HepG2 (cell line): ENCODE measurements around the gene SEMA5B. TPM values are rescaled to one million over a fixed set of nuclear protein-coding genes. Genes with fewer than 3 reads are reported as not detected.

Experiments used
- ATAC-seq: fragments of 200-7000 bp; cut with Tn5 transposase; 3 replicates; pipeline ENCODE4 v1.9.1; 2020; ENCODE audit warnings: mild to moderate bottlenecking, moderate library complexity
- BruUV-seq: library from RNA; stranded (reverse); fragments of 400-500 nt; replicated peaks from 2 replicates; lab custom pipeline; 2021; lab: Mats Ljungman, UMichigan
- CTCF ChIA-PET: fragments of 300-600 bp; formaldehyde crosslinking; extraction: SDS; loops from one replicate; lab custom pipeline; 2021; ENCODE audit warnings: low total read pairs, inconsistent platforms, low intra/inter-chr PET ratio; lab: Yijun Ruan, JAX
- POLR2A ChIA-PET: fragments of 350-600 bp; sonication (Branson Sonifier 250); formaldehyde crosslinking; loops from one replicate; lab custom pipeline; 2020; ENCODE audit warnings: antibody characterized with exemption, inconsistent platforms; lab: Yijun Ruan, JAX
- DNase-seq: peaks from one replicate; pipeline ENCODE4 v3.0.0-alpha.2; 2015; ENCODE audit warnings: low spot score
- FAIRE-seq: peaks from 3 replicates; lab custom pipeline; 2011; peaks lifted over from hg19 to GRCh38; lab: Jason Lieb, UNC
- H2AFZ ChIP-seq: one replicate; pipeline ENCODE4 v1.6.1; 2011; ENCODE audit warnings: low read length, inconsistent platforms
- H3K27ac ChIP-seq: fragments of 300-600 bp; 3 replicates; pipeline ENCODE4 v1.8.0; 2011; ENCODE audit warnings: mixed run types, mild to moderate bottlenecking, mixed read lengths, low read length, inconsistent platforms; ENCODE audit not compliant: insufficient read depth; ENCODE audit errors: extremely low read length
- H3K27me3 ChIP-seq, 2 experiments: fragments of 200-600 bp in 1 of 2; 2 replicates in 1 of 2; 3 replicates in 1 of 2; pipeline versions ENCODE4 v1.6.0 to v1.8.0; 2011; ENCODE audit warnings: low read length in 2 of 2, mild to moderate bottlenecking in 2 of 2, moderate library complexity in 2 of 2, inconsistent platforms in 1 of 2; ENCODE audit not compliant: insufficient read depth in 2 of 2, control insufficient read depth in 1 of 2
- H3K36me3 ChIP-seq, 2 experiments: fragments of 200-600 bp in 1 of 2; replicated peaks in 1 of 2; 2 replicates in 1 of 2; 3 replicates in 1 of 2; pipeline versions ENCODE4 v1.5.1 to v1.8.0; 2011; ENCODE audit warnings: low read length in 2 of 2, inconsistent platforms in 1 of 2; ENCODE audit not compliant: insufficient read depth in 2 of 2, control insufficient read depth in 1 of 2
- H3K4me1 ChIP-seq: 2 replicates; pipeline ENCODE4 v1.5.1; 2012; ENCODE audit warnings: low read length, inconsistent platforms; ENCODE audit not compliant: insufficient read depth
- H3K4me2 ChIP-seq: 2 replicates; pipeline ENCODE4 v1.6.0; 2011; ENCODE audit warnings: low read depth, low read length, inconsistent platforms
- H3K4me3 ChIP-seq, 3 experiments: fragments of 200-600 bp in 1 of 3; sonication (generic), shearing (Covaris generic) in 1 of 3; replicated peaks in 1 of 3; 2 replicates each; pipeline ENCODE4 v1.5.1; 2011 to 2016; ENCODE audit warnings: low read length in 3 of 3, inconsistent platforms in 2 of 3, low read depth in 2 of 3, mild to moderate bottlenecking in 2 of 3, control low read depth in 1 of 3, mixed read lengths in 1 of 3; ENCODE audit not compliant: insufficient read depth in 1 of 3
- H3K79me2 ChIP-seq: one replicate; pipeline ENCODE4 v1.6.1; 2011; ENCODE audit warnings: low read length, inconsistent platforms; ENCODE audit not compliant: insufficient read depth
- H3K9ac ChIP-seq: 2 replicates; pipeline ENCODE4 v1.6.0; 2011; ENCODE audit warnings: mild to moderate bottlenecking, low read depth, low read length, inconsistent platforms; ENCODE audit not compliant: insufficient read depth
- H3K9me3 ChIP-seq: 2 replicates; pipeline ENCODE4 v1.5.1; 2012; ENCODE audit warnings: mild to moderate bottlenecking, low read length
- H4K20me1 ChIP-seq: 2 replicates; pipeline ENCODE4 v1.6.0; 2011; ENCODE audit warnings: inconsistent platforms, mild to moderate bottlenecking, low read length, moderate library complexity; ENCODE audit not compliant: insufficient read depth
- CCDC6 ChIP-seq: sonication (generic); formaldehyde crosslinking; IDR thresholded peaks from 2 replicates; pipeline ENCODE4 v1.8.1; 2022; ENCODE audit warnings: mild to moderate bottlenecking, missing genetic modification reagents, moderate library complexity
- CEBPB ChIP-seq: IDR thresholded peaks from 2 replicates; pipeline ENCODE4 v1.6.1; 2011; ENCODE audit warnings: low read depth, low read length, improper control_type of control experiment, borderline replicate concordance
- FOXJ3 ChIP-seq: sonication (generic); formaldehyde crosslinking; IDR thresholded peaks from 2 replicates; pipeline ENCODE4 v1.4.0; 2020; ENCODE audit warnings: missing genetic modification reagents, mild to moderate bottlenecking, borderline replicate concordance
- GMEB1 ChIP-seq: sonication (generic); formaldehyde crosslinking; IDR thresholded peaks from 2 replicates; pipeline ENCODE4 v1.5.1; 2020; ENCODE audit warnings: missing genetic modification reagents, mild to moderate bottlenecking, borderline replicate concordance
- HIC2 ChIP-seq: sonication (generic); formaldehyde crosslinking; IDR thresholded peaks from 2 replicates; pipeline ENCODE4 v1.9.0; 2022; ENCODE audit warnings: low read depth, missing genetic modification reagents
- MBNL3 ChIP-seq: fragments of 250-450 bp; sonication (Bioruptor Pico); conservative IDR thresholded peaks from 2 replicates; pipeline ENCODE4 v1.8.0; 2022; ENCODE audit warnings: mild to moderate bottlenecking, inconsistent platforms
- MTF1 ChIP-seq: sonication (generic); formaldehyde crosslinking; IDR thresholded peaks from 2 replicates; pipeline ENCODE4 v1.5.0; 2020; ENCODE audit warnings: missing genetic modification reagents
- NCOR1 ChIP-seq: fragments of 200-600 bp; sonication (generic); IDR thresholded peaks from 2 replicates; pipeline ENCODE4 v1.7.0; 2017; ENCODE audit warnings: antibody characterized with exemption, low read length, borderline replicate concordance
- PCBP1 ChIP-seq: fragments of 200-400 bp; formaldehyde crosslinking; IDR thresholded peaks from 2 replicates; pipeline ENCODE4 v1.6.1; 2017; ENCODE audit warnings: mild to moderate bottlenecking, low read depth, low read length, borderline replicate concordance
- RBM39 ChIP-seq: fragments of 200-400 bp; formaldehyde crosslinking; IDR thresholded peaks from one replicate; pipeline ENCODE4 v1.6.1; 2018; ENCODE audit warnings: antibody characterized with exemption, mild to moderate bottlenecking, low read depth, low read length; ENCODE audit not compliant: poor library complexity, severe bottlenecking
- RFX5 ChIP-seq: IDR thresholded peaks from 2 replicates; pipeline ENCODE4 v1.6.1; 2011; ENCODE audit warnings: low read depth, low read length, improper control_type of control experiment
- SP140L ChIP-seq: sonication (generic); formaldehyde crosslinking; IDR thresholded peaks from 2 replicates; pipeline ENCODE4 v1.4.0; 2020; ENCODE audit warnings: missing genetic modification reagents, borderline replicate concordance
- SPEN ChIP-seq: sonication (generic); formaldehyde crosslinking; IDR thresholded peaks from 2 replicates; pipeline ENCODE4 v1.5.1; 2020; ENCODE audit warnings: low read depth, mild to moderate bottlenecking, missing genetic modification reagents
- TOPORS ChIP-seq: sonication (generic); formaldehyde crosslinking; IDR thresholded peaks from 2 replicates; pipeline ENCODE4 v1.8.0; 2023; ENCODE audit warnings: mild to moderate bottlenecking, missing genetic modification reagents
- ZBTB8A ChIP-seq: sonication (generic); formaldehyde crosslinking; IDR thresholded peaks from 2 replicates; pipeline ENCODE4 v1.4.0; 2020; ENCODE audit warnings: mild to moderate bottlenecking, low read depth, missing genetic modification reagents, borderline replicate concordance
- ZNF24 ChIP-seq: fragments of 450-650 bp; IDR thresholded peaks from 2 replicates; pipeline ENCODE4 v1.6.1; 2017; ENCODE audit warnings: antibody characterized with exemption, mild to moderate bottlenecking
- ZNF670 ChIP-seq: sonication (generic); formaldehyde crosslinking; IDR thresholded peaks from 2 replicates; pipeline ENCODE4 v1.8.0; 2022; ENCODE audit warnings: mild to moderate bottlenecking, missing genetic modification reagents, borderline replicate concordance
- WGBS: methylation state at CpG from one replicate; pipeline ENCODE4 v1.1.6; 2017; ENCODE audit warnings: low lambda C conversion rate; 5-methylcytosine and 5-hydroxymethylcytosine counted together
- in situ Hi-C: cut with HindIII; loops from 2 replicates; pipeline ENCODE4 v1.10.0; 2017; ENCODE audit warnings: low pct_unique_long_range_greater_than_20kb; ENCODE audit not compliant: extremely low pct_ligation_motif_present
- intact Hi-C: fragments of 100-400 bp; cut with micrococcal nuclease; formaldehyde crosslinking; loops from one replicate; pipeline ENCODE4 v1.10.0; 2022; ENCODE audit not compliant: unreplicated experiment
- polyA plus RNA-seq, 8 experiments: library from polyadenylated mRNA; depleted of rRNA in 3 of 8; stranded (reverse) in 7 of 8; unstranded in 1 of 8; fragments of >200 nt; fragmentation: Illumina TruSeq in 4 of 8; extraction: Trizol in 4 of 8; gene quantifications; 2 replicates each; pipeline versions ENCODE4 v1.2.1 to v1.2.3, GENCODE V29; 2011 to 2016; ENCODE audit warnings: low read depth in 4 of 8, missing spikeins in 1 of 8, mixed read lengths in 1 of 8; ENCODE audit not compliant: insufficient read depth in 1 of 8
- total RNA-seq, 5 experiments: library from RNA; depleted of rRNA; stranded (reverse); fragments of >200 nt; fragmentation: Illumina TruSeq; extraction: Trizol; gene quantifications; 2 replicates each; pipeline ENCODE4 v1.2.3, GENCODE V29; 2016; ENCODE audit warnings: low read depth in 1 of 5
- TF ChIP-seq, protein P1 (sequence below): sonication (generic); formaldehyde crosslinking; IDR thresholded peaks from 2 replicates; pipeline ENCODE4 v1.5.1; 2020; ENCODE audit warnings: missing genetic modification reagents, mild to moderate bottlenecking, borderline replicate concordance

SEMA5B gene
- total and polyA plus RNA-seq, 2 of the 13 experiments (the other 11 are each of a cell fraction or from before 2014, with no cell fraction given): not detected

DNA sequence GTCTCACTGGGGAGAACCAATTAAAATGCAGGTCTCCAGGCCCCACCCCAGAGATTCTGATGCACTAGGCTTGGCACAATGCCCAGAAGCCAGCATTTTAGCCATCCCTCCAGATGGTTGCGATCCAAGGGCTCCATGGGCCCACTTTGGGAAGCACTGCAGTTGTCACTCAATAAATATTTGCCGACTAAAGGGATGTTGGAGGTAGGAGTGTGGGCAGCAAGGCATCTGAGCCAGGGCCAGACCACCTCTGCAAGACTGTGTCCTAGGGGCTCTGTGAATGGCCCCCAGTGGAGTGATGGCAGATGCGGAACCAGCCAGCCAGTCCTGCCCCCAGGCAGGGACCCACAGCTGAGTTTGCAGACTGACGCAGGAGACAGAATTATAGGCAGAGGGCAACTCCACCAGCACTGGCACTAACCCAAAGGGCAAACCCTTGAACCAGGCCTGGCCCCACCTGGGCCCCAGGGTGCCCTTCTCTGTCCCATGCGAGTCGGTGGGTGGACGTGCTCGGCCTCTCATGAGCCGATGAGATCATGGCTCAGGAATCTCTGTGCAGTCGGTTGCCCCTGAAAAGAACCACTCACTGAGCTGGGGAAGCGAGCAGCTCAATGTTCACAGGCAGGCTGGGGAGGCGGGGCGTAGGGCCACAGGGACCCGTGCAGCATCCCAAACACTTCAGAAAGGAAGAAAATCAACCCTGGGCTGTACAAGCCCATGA lies 49.7 kb downstream of the SEMA5B start:
- intact Hi-C loops (no loop called here), in situ Hi-C loops (no loop called here)
- H3K4me2 ChIP-seq: peak overlapping the region; percentile 59
- H3K9me3 ChIP-seq: no peaks in the 10 kb centered on the region
- no TSS peak for BruUV-seq
- H3K9ac ChIP-seq: no peak overlapping the region
- 4% methylated on average over 8 of the region's 14 CpGs for WGBS
- peaks cover 3 to 35% of the 10 kb centered on the region in 2 experiments; a peak in 3 of 5 replicates for H3K27me3 ChIP-seq
- peaks cover 24% of the 10 kb centered on the region for H3K4me1 ChIP-seq
- no peaks in the 10 kb centered on the region for H3K36me3 ChIP-seq
- no peaks in the 10 kb centered on the region for H4K20me1 ChIP-seq
- H3K79me2 ChIP-seq: no peaks in the 10 kb centered on the region
- peak overlapping the region in 2 of 3 experiments; percentile 15 to 34; a peak in 1 of 6 replicates for H3K4me3 ChIP-seq
- H3K27ac ChIP-seq: no peak overlapping the region
- ChIA-PET CTCF (no interaction called here), POLR2A (no interaction called here)
- no peak overlapping the region for H2AFZ ChIP-seq
- DNase-seq (peak; percentile 73), ATAC-seq (peak; percentile 94), FAIRE-seq (no peak)
- TF ChIP-seq FOXJ3 (CRISPR knock-in tag) (no peak), CCDC6 (CRISPR knock-in tag) (no peak), SP140L (CRISPR knock-in tag) (no peak), MTF1 (CRISPR knock-in tag) (no peak), NCOR1 (no peak), CEBPB (no peak), MBNL3 (CRISPR knock-in tag) (no peak), ZNF670 (CRISPR knock-in tag) (peak; percentile 46; the same call in 1 of the 2 replicates), RBM39 (no peak), HIC2 (peak; percentile 75; the same call in 1 of the 2 replicates), RFX5 (peak; percentile 64), ZBTB8A (CRISPR knock-in tag) (no peak), GMEB1 (peak; percentile 20; the same call in 1 of the 2 replicates), TOPORS (CRISPR knock-in tag) (no peak), PCBP1 (no peak), SPEN (CRISPR knock-in tag) (0 out of 2 replicates have a peak, but pooled peaks have one; percentile 35), ZNF24 (no peak)
- TF ChIP-seq, protein P1, sequence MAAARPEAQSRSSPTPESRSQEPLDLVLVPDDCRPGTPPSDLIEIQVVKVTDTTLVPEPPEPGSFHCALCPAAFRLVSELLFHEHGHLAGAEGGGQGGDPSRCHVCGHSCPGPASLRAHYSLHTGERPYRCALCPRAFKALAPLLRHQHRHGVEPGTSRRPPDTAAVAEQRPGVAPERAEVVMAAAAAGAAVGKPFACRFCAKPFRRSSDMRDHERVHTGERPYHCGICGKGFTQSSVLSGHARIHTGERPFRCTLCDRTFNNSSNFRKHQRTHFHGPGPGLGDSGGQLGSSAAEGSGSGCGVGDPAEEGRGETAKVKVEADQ (CRISPR knock-in tag): peak; percentile 60; the same call in 1 of the 2 replicates
